HG03342 (cell line): ENCODE data around the gene TNK1.
"Not testable (repeated sequence)": the region's sequence is repeated elsewhere in the genome, so short reads cannot be mapped to it uniquely, and the experiment has no call there.

ENCODE experiments used
- ATAC-seq: cut with Tn5 transposase; IDR thresholded peaks from one replicate; pipeline ENCODE4 v1.9.1; 2021; ENCODE audit warnings: mild to moderate bottlenecking, moderate library complexity; ENCODE audit not compliant: unreplicated experiment

Gene TNK1

GRCh38 chr17:7355053-7355452 lies 25.8 kb upstream of the TNK1 start, which contains the start of gene TMEM95:
Gene TMEM95, plus strand, starts transcription at chr17:7355156. Its CDS starts 49 bp downstream, at chr17:7355205.
- ATAC-seq = no peak

- no peak for ATAC-seq
Measured at GRCh38 chr17:7355573-7355972, 25.3 kb upstream of the TNK1 start.

GRCh38 chr17:7356072-7356549 lies 24.8 kb upstream of the TNK1 start:
- ATAC-seq = no peak

GRCh38 chr17:7356756-7357155 lies 24.1 kb upstream of the TNK1 start:
- no peak for ATAC-seq

GRCh38 chr17:7357381-7357780 lies 23.5 kb upstream of the TNK1 start:
- no peak for ATAC-seq

- no peak for ATAC-seq
Measured at GRCh38 chr17:7361906-7362305, 19.0 kb upstream of the TNK1 start.

- ATAC-seq = no peak
Measured at GRCh38 chr17:7363311-7363710, 17.6 kb upstream of the TNK1 start.

- ATAC-seq = not testable (repeated sequence)
Measured at GRCh38 chr17:7365963-7366362, 14.9 kb upstream of the TNK1 start.

- ATAC-seq = no peak
Measured at GRCh38 chr17:7367083-7367482, 13.8 kb upstream of the TNK1 start.

- ATAC-seq = no peak
Measured at GRCh38 chr17:7367918-7368598, 12.8 kb upstream of the TNK1 start.

- not testable (repeated sequence) for ATAC-seq
Measured at GRCh38 chr17:7368599-7368994, 12.3 kb upstream of the TNK1 start.

GRCh38 chr17:7369825-7370224 lies 11.1 kb upstream of the TNK1 start:
- no peak for ATAC-seq

GRCh38 chr17:7370853-7371252 lies 10.0 kb upstream of the TNK1 start:
- no peak for ATAC-seq

GRCh38 chr17:7374353-7374752 lies 6.5 kb upstream of the TNK1 start:
- no peak for ATAC-seq

- ATAC-seq = no peak
Measured at GRCh38 chr17:7379134-7379533, 1.8 kb upstream of the TNK1 start.

- no peak for ATAC-seq
Measured at GRCh38 chr17:7380321-7380720, 568 bp upstream of the TNK1 start.

- ATAC-seq = no peak
Measured at GRCh38 chr17:7382901-7383300, 2.0 kb downstream of the TNK1 start.

- no peak for ATAC-seq
Measured at GRCh38 chr17:7383371-7383741, 2.5 kb downstream of the TNK1 start.

- no peak for ATAC-seq
Measured at GRCh38 chr17:7383742-7384488, 3.0 kb downstream of the TNK1 start.

- ATAC-seq = no peak
Measured at GRCh38 chr17:7384489-7385081, 3.7 kb downstream of the TNK1 start.

GRCh38 chr17:7388856-7389255 lies 8.0 kb downstream of the TNK1 start:
- ATAC-seq = no peak
